HG02981 (cell line): ENCODE measurements around the gene TNS1.

Experiments
- ATAC-seq: cut with Tn5 transposase; IDR thresholded peaks from one replicate; pipeline ENCODE4 v1.9.1; 2021; ENCODE audit warnings: mild to moderate bottlenecking, moderate library complexity; ENCODE audit not compliant: unreplicated experiment

TNS1 gene

DNA sequence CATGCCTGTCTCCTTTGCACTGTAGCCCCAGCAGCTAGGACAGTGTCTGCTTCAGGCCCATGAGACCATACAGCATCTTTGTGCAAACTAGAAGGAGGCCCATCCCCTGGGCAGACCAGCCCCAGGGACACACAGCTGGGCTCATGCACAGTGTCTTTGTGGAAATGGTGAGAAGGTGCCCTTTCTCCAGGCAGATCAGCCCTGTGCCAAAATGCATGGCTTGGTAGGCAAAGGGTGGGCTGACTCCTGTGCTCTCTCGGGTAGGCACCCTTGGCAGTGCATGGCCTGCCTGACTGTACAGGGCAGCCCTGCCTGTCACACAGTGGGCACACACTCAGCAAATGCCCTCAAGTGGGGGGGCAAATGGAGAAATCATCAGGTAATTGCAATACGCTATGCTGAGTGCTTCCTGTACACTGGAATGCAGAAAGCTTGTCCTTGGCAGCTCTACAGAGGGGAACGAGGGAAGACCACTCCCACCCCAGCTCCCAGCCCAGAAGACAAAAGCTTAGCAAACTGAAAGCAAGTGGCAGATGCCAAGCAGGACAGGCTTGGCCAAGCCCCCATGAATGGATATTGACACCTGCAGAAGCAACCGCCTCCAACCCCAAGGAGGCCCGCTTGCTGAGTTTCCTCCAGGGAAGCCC is 21.6 kb downstream of the TNS1 start:
- ATAC-seq: no peak

- no peak for ATAC-seq
Measured at GRCh38 chr2:217980591-217980990, 22.2 kb downstream of the TNS1 start.

DNA sequence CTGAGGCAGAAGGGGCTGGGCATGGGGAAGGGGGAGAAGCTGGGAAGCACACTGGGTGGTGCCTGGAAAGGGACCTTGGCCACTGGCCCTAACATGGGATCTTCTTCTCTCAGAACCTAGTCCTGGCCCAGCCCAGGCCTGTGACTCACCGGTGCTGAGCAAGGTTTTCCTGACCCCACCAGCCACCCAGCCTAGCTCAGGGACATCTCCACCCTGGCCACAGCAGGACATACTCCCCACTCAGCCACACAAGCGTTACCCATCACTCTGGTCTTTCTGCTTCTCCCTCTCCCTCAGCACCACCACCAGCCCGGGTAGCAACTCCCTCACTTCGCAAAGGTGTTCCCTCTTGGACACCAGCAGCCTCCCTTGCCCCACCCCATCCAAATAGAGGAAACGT is 22.8 kb downstream of the TNS1 start:
- no peak for ATAC-seq

DNA sequence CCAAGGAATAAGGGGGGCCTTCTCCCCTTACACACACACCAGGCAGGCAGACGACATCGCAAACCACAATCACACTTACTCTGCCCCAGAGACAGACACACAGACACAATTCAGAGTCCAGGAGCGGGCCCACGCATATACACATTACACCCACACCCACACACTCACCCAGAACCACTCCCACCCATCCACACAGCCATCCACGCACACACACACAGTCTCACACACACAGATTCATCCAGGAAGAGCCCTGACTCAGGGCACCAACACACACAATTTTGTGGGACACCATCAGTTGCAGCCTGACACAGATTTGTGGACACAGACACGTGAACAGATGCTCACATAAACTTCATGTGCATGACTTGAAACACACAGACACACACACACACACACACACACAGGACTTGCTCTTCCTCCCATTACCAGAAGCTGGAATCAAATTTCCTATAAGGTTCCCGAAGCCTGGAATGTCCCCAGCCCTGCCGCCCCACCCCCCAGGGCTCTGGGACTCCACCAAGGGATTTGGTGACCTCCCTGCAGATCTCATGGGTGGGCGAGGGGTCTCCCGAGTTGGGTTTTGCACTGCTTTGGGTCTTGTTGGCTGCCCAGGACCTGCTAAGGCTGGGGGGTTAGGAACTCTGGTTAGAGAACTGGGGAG is 23.5 kb downstream of the TNS1 start:
- ATAC-seq: no peak

GRCh38 chr2:217978536-217979150 is 24.2 kb downstream of the TNS1 start:
- ATAC-seq: no peak

DNA sequence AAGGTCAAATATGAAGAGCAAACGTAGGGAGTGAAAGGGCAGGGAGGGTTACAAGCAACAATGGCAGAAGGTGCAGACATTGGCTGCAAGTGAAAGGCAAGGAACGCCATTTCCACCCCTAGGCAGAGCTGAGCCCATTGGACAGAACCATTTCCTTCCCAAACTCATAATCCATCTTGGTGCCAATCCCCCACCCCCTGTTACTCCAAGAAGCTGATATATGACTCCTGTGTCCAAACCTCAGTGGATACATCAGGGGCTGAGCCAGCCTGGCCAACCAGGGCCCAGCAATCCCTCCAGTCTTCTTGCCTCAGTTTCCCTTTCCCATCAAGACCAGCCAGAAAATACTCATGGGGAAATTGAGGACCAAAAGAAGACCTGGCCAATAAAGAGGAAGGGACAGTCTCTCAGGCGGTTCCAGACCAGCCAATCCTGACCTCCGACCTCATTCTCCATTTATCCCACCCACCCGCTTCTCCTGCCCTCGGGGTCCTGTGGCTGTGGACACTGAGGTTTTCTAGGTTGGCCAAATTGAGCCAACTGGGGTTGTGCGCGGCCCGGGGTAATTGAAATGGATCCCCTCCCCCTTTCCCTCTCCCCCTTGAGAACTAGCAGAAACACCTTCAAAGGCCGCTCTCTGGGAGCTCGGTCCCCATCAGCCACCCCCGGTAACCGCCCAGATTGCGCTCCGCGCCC is 24.8 kb downstream of the TNS1 start:
- no peak for ATAC-seq

DNA sequence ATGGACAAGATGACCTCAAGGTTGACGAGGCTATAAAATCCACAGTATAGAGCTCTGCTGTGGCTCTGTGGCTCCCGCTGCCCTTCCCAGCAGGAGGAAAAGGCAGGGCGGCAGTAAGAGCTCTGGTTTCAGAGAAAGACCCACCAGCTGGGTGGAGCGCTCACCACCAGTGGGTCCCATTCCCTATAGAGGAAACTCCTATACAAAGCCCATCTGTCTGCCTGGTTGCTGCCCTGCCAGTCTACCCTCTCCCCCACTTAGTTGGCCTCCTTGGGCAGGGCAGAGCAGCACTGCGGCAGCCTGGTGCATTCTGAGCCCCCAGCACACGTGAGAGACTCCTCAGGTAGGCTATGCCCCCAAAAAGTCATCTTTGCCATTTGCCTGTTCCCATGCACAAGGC is 26.5 kb downstream of the TNS1 start:
- ATAC-seq: no peak

GRCh38 chr2:217975626-217976025 is 27.2 kb downstream of the TNS1 start:
- ATAC-seq: no peak

DNA sequence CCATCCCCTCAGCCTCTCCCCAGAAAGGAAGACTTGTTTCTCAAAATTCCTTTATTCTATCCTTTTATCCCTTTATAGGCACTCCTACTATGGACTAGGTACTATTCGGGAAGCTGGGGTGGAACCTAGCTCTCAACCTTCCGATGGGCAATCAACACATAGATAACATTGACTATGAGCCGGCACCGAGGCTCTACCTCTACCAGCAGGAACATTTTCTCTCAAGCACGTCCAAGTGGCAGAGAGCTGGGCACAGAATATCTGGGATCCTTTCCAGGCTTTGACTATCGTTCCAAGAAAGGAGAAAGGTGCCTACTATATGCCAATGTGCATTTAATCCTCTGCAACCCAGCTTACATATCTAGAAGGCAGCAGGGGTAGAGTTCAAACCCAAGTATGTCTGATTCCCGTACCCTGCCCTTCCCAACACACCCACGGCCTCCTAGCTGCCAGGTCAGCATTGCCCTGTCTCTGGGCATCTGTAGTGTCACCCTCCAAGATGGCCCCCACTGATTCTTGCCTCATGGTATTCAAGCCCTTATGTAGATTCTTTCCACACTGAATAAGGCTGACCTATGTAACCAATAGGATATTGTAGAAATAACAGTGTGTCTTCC is 28.3 kb downstream of the TNS1 start:
- ATAC-seq: no peak

- no peak for ATAC-seq
Measured at GRCh38 chr2:217973008-217973787, 29.6 kb downstream of the TNS1 start.

DNA sequence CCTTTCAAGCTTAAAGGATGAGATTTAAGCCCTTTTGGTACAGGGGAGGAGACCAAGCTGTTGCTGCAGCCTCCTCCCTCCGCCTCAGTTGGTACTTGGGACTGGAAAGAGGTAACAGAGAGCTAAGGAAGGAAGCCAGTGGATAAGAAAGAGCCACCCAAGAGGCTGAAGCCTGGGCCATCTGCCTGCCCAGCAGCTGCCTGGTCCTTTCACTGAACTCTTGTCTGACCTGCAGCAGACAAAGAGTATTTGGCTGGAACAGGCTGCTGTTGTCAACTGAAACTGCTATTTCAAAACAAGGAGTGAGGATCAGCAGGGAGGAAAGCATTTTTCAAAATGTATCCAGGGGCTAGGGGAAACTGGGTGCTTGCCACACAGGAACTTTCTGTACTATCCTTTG is 30.3 kb downstream of the TNS1 start:
- ATAC-seq: no peak

GRCh38 chr2:217972037-217972436 is 30.8 kb downstream of the TNS1 start:
- no peak for ATAC-seq

- ATAC-seq: no peak
Measured at GRCh38 chr2:217971166-217971565, 31.6 kb downstream of the TNS1 start.

DNA sequence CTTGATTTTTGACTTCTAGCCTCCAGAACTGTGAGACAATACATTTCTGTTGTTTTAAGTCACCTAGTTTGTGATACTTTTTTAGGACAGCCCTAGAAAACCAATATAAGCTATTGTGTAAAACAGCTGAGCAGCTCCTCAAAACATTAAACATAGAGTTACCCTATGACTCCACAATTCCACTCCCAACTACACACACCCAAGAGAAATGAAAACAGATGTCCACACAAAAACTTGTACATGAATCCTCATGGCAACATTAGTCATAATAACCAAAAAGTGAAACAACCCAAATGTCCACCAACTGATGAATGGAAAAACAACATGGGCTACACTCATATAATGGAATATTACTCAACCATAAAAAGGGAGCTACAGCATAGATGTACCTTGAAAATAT is 32.6 kb downstream of the TNS1 start:
- no peak for ATAC-seq

- ATAC-seq: no peak
Measured at GRCh38 chr2:217969588-217969987, 33.2 kb downstream of the TNS1 start.

- ATAC-seq: no peak
Measured at GRCh38 chr2:217968023-217968422, 34.8 kb downstream of the TNS1 start.

- no peak for ATAC-seq
Measured at GRCh38 chr2:217966423-217967070, 36.2 kb downstream of the TNS1 start.

- no peak for ATAC-seq
Measured at GRCh38 chr2:217964275-217965161, 38.3 kb downstream of the TNS1 start.

GRCh38 chr2:217960351-217960750 is 42.4 kb downstream of the TNS1 start:
- no peak for ATAC-seq
